Ovary (tissue), 3 donors: ENCODE results near the gene ATRNL1.

Experiments used
- EP300 ChIP-seq: sonication (generic); formaldehyde crosslinking; IDR thresholded peaks from one replicate; pipeline ENCODE4 v1.6.1; 2017; ENCODE audit warnings: antibody characterized with exemption
- TF ChIP-seq, protein P1 (sequence below), 3 donors: fragments of 450-650 bp in 2 of 3; fragments of 200-600 bp in 1 of 3; IDR thresholded peaks; one replicate each; pipeline versions ENCODE4 v1.5.1 to v1.8.0; 2016 to 2022; ENCODE audit warnings: antibody characterized with exemption in 3 of 3, mild to moderate bottlenecking in 1 of 3
- donor health status: DM: no; HTN: no; CAD: no.

DNA sequence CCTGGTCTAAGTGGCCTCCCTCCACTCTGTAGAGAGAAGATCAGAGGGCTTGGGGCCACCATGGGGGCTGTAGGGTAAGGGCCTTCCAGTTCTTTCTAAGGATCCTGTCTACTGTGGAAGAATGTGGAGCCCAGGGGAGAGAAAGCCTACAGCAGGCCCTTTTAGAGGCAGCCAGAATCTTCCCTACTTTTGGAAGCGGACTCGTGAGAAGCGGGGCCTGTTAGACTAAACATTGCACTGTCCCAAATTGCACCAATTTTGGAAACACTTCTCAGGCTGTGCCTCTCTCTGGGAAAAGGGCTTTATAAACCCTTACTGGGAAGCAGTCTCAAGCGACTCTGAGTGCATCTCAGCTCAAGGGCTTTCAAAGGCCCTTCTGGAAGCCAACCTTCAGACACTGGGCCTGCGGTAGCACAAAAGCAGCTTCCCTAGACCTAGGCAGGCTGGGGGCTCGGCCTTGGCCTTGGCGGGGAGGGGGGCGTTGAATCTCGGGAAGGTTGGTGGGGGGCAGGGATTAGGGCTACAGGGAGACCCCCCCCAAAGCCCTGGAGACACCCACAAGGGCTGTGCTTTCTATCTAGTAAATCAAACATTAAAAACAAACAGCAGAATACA lies 881.8 kb downstream of the ATRNL1 start:
- TF ChIP-seq, protein P1, sequence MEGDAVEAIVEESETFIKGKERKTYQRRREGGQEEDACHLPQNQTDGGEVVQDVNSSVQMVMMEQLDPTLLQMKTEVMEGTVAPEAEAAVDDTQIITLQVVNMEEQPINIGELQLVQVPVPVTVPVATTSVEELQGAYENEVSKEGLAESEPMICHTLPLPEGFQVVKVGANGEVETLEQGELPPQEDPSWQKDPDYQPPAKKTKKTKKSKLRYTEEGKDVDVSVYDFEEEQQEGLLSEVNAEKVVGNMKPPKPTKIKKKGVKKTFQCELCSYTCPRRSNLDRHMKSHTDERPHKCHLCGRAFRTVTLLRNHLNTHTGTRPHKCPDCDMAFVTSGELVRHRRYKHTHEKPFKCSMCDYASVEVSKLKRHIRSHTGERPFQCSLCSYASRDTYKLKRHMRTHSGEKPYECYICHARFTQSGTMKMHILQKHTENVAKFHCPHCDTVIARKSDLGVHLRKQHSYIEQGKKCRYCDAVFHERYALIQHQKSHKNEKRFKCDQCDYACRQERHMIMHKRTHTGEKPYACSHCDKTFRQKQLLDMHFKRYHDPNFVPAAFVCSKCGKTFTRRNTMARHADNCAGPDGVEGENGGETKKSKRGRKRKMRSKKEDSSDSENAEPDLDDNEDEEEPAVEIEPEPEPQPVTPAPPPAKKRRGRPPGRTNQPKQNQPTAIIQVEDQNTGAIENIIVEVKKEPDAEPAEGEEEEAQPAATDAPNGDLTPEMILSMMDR (IDR thresholded peaks at IDR 0.05), result no peak
- TF ChIP-seq EP300, result no peak
